ENCODE results near the gene LSM10.
A peak's percentile ranks its signal among the peaks of the same experiment; 100 is the strongest.

The LSM10 gene

DNA sequence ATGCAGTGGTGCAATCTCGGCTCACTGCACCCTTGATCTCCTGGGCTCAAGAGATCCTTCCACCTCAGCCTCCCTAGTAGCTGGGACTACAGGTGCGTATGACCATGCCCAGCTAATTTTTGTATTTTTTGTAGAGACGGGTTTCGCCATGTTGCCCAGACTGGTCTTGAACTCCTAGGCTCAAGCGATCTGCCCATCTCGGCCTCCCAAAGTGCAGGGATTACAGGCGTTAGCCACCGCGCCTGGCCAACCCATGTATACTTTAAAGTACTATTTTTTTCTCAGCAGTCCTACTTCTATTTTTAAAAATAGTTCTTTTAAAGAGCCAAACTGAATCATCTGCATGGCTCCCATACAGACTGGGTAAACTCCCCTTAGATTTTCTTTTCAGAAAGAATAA, 15.5 kb downstream of the LSM10 start:
- no peak for DNase-seq

DNA sequence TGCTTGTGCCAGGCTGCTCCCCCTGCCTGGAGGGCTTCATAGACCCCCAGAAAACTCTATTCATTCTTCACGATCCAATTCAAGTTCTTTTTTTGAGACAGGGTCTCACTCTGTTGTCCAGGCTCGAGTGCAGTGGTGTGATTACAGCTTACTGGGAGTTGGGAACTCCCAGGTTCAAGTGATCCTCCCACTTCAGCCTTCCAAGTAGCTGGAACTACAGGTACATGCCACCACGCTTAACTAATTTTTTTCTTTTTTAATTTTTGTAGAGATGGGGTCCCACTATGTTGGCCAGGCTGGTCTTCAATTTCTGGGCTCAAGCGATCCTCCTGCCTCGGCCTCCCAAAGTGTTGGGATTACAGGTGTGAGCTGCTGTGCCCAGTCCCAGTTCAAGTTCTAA, 16.3 kb downstream of the LSM10 start:
- DNase-seq = no peak

DNA sequence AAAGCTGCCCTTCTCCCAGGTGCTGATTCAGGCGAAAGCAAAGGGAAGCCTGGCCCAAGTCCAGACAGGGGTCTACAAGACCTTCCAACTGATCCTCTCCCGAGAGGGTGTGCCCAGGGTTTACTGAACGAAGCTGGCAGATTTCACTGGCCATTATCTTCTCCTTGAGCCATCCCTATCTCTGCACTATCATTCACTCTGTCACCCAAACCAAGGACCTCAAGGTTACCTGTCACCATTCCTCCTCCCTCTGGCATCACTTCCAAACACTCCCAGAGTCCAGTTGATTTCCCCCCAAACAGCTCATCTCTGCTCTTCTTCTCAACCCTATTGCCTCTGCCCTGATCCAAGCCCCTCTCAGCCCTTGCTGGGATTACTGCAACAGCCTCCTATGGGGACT, 16.9 kb downstream of the LSM10 start:
- DNase-seq = no peak

DNA sequence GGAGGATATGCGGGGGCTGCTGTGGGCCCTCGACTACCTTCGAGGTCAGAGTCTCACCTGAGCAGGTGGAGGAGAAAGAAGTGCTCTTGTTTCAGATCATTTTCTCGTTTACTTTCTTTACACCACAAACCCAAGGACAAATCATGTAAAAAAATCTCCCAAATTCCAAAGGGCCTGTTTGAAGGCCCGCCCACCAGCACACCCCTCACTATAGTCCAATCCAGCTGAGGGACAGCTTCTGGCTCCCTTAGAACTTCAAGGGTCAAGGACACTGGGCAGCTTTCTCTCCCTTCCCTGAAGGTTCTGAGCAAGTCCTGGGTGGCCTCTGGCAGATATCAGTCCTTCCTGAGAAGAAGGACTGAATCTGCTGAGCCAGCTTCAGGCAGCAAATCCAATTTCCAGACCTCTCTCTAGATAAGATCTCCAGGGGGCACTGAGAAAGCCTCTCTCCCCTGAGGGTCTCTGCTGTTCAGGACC, 17.5 kb downstream of the LSM10 start:
- no peak for DNase-seq

DNA sequence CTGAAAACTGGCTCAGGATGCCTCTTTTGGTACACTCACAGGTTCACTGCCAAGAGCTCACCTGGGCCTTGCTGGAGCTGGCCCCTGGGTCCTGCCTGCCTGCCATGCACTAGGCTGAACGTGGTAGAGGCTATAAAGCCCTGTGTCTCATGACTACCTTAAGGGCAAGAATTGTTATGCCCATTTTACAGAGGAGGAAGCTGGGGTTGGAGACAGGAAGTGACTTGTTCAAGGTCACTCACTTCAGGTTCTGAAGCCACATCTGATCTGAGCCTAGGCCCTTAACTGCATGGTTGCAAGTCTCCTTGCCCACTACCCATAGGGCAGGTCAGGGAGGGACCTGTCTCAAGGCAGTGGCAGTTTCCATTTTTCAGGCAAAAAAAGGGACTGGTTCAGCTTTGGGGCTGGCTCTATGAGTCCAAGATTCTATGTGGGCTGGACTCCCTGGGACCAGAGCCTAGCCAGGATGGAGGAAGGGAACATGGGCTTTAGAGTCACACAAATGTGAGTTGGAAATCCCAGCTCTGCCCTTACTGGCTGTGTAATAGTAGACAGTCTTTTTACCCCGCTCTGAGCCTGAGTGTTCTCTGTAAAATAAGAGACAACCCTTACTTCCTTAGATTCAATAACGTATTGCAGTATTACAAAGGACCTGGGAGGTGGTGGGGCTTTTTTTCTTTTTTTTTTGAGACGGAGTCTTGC, 19.8 kb downstream of the LSM10 start:
- no peak for DNase-seq

DNA sequence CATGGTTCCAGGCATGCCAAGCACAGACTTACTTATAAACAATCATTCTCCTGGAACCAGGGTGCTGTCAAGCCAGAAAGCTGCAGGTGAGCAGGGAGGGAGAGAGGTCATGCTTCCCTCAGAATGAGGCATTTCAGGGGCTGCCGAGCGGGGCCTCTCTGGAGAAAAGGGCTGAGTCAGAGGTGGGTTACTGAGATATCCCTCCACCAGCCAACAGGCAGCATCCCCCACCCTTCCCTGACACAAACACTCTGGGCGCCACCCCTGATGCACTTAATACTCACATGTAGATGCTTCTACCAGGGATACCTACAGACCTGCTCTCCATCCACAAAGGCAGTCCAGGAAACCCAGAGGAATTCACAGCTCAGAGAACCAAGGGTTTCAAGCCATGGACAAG, 25.1 kb downstream of the LSM10 start:
- no peak for DNase-seq

DNA sequence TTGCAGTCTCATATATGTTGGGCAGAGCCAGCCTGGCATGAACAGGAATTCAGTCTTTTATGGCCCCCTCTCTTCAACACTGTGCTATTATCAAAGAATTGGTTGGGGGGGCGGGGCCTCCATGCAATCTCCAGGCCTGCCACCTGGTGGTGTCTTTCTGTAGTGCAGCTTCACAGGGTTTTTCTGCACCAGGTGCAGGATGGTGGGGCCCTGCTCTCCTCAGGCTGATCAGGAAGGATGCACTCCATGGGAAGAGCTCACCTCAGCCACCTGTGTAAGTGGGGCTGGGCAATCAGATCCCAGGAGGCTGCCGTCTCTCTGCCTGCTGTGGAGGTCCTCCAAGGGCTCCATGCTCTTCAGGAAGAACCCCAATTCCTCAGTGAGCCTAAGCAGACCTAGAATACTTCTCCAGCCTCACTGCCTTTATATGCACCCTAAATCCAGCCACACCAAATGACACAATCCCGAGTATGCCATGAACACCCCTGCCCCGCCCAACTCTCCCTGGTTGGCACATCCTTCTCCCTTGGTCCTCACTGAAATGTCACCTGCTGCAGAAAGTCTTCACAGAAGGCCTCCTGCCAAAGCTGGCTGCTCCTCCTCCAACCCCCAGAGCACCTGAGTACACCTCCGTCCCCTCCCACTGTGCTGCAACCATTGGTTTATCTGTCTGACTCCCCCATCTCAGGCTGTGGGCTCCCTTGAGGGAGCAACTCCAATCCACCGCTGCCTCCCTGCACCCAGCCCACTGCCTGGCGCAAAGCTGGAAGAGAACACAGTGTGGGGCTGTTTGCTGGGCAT, 28.4 kb downstream of the LSM10 start:
- peak; percentile 68 to 80 for DNase-seq

DNA sequence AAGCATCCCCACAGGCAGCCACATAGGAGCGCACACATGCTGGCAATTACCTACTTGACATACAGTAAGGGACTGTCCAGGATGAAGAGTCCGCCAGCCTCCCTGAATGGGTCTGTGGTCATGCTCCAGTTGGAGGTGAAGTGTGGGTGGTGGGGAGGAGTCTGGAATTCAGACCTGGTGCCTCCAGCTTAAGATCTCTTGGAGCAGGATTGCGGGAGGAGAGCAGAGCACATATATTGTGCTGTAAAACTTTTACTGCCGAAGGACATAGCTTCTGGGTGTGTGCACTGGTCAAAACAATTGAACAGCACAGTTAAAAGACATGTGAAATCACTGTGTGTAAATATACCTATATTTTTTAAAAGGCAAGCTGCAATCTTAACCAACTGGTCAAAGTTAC, 29.9 kb downstream of the LSM10 start:
- no peak for DNase-seq

DNA sequence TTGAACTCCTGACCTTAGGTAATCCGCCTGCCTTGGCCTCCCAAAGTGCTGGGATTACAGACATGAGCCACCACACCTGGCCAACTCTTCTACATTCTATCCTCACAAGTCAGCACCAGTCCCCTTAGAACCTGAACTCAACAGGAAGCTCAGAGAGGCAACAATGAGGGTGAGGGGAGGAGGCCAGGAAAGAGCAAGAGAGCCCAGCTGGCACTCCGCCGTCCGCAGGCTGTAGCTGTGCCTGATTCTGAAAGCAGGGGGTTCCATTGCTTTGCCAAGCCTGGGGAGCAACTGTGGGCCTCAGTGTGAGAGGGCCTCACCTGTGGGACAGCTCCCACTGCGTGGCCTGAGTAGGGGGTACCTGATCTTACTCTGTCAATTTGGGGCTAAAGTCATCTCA, 30.6 kb downstream of the LSM10 start:
- DNase-seq = peak in 1 of 2 experiments; percentile 20

DNA sequence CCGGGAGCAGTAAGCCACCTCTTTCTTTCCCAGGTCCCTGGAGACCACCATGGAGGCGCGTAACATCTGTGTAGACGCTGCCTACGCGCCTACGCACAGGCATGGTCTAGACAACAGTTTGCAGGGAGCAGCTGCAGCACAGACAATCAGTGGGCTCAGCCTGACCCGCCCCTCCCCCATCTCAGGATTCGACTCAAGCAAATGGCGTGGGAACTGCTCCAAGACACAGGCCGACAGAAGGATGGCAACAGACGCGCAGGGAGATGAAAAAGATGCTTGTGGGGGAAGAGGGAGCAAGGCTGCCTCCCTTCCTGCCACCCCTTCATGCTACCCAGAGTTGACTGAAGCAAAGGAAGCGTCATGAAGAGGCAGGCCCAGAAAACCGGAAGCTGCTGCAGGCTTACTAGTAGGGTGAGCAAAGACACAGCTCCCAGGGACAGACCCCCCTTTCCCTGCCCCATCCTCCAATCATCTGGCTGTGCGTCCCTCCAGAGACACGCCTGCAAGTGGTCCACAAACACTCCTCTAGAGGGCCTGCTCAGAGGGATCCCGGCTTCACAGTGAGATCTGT, 31.5 kb downstream of the LSM10 start:
- peak; percentile 23 to 50 for DNase-seq

DNA sequence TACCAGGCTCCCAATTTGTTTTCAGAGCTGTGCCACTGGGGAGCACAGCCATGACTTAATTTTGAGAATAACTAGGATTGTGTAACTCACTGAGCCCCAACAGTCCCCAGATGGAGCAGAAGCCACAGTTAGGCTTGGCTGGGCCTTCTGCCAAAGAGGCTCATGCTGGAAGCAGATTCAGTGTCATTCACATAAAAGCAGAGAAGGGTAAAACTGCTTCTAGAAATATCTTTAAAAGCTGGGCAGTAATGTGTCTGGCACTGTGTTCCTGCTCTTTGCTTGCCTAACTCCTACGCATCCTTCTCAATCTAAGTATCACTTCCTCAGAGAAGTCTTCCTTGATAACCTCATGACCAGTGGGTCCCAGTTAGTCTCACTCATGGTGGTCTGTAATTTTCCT, 32.3 kb downstream of the LSM10 start:
- DNase-seq = no peak

DNA sequence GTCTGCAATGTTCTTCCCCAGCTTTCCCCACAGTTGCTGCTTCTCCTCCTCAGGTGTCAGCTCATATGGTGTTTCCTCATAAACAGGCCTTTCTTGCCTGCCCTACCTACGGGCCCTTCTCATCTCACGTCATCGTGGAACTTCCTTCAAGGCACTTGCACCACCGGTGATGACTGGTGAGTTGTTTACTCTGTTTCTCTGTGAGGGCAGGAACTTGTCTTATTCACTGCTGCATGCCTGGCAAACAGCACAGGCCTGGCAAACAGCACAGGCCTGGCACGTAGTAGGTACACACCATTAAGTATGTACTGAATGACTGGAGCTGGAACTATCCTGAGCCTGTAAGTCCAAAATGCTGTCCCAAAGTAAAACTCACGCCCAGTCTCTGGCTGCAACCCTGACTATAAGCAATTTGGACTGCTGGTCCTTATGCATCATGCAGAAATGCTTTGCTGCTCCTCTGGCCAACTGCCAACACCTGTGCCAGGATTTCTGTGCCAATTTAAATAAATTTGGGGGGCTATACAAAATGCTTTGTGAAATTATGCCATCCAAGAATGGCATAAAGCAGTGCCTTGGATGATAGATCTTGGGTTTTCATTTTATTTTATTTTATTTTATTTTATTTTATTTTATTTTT, 37.7 kb downstream of the LSM10 start:
- DNase-seq = peak in 1 of 2 experiments; percentile 28

DNA sequence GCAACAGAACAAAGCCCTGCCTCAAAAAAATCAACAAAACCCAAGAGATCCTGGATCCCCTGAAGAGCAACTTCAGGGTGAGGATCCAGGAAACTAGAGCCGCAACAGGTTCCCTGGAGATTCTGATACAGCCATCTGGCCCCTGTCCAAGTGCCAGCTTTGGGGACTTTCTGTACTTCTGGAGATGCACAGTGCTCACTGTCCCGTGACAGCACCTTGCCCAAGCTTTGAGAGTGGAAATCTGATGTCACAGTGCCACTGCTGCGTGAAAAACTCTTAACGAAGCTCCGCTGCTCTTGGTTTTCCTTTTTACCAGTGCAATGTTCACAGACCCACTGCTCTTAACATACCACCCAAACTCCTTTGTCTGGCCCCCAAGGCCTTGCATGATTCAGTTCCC, 38.3 kb downstream of the LSM10 start:
- DNase-seq = no peak

DNA sequence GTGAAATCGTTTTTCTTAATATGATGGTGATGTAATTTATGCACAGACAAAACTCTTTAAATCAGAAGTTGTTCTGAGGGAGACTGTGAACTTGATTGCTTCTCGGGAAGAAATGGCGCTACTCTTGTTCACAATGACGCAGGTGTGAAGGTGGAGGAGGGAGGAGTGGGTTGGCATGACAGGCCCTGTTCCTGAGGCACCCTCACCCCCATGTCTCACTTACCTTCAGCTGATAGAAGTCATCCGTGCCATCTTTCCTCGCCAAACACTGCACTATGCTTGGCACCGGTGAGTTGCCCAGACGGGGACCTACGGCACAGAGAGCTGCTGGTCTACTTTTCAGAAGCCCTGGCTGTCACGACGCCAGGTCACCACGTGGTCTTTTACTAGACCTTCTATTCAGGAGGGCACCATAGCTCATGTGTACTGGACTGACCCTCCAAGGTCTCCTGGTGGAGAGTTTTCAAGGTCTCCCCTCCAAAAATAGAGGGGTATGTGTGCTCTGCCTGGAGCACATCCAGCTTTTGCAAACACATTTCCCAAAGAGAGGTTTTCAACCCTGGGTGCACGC, 39.1 kb downstream of the LSM10 start:
- no peak for DNase-seq

DNA sequence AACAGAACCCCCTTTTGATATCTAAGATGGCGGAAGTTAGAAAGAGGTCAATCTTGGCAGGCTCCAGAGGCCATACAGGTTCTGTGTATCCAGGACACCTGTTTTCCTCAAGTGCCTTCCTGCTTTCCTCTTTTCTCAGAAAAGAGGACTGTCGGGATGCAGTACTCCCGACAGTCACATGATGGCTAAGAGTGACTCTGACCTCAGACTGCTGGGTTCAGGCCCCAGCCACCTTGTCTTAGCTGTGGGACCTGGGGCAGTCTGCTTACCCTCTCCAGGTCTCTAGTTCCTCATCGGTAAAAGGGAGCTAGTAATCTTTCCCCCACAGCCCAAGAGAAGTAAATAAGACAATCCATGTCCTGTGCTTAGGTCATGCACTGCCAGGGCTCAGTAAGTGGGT, 41.9 kb downstream of the LSM10 start:
- DNase-seq = no peak

DNA sequence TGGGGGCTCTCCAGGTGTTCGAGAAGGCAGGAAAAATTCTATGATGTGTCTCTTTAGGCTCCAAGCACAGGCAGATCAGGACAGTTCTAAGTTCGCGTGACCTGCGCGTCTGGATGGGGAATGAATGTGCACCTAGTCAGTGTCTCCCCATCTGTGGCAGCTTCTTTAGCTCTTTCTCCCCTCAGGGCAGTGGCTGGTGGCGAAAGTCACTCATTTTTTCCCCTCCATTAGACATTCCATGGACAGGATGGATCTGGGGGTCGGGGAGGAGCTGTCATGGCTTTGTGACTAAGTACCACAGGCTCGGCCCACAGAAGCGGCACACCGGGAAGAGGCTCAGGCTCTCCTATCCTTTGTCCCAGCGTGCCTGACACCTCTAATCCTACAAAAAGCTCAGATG, 43.2 kb downstream of the LSM10 start:
- no peak for DNase-seq

DNA sequence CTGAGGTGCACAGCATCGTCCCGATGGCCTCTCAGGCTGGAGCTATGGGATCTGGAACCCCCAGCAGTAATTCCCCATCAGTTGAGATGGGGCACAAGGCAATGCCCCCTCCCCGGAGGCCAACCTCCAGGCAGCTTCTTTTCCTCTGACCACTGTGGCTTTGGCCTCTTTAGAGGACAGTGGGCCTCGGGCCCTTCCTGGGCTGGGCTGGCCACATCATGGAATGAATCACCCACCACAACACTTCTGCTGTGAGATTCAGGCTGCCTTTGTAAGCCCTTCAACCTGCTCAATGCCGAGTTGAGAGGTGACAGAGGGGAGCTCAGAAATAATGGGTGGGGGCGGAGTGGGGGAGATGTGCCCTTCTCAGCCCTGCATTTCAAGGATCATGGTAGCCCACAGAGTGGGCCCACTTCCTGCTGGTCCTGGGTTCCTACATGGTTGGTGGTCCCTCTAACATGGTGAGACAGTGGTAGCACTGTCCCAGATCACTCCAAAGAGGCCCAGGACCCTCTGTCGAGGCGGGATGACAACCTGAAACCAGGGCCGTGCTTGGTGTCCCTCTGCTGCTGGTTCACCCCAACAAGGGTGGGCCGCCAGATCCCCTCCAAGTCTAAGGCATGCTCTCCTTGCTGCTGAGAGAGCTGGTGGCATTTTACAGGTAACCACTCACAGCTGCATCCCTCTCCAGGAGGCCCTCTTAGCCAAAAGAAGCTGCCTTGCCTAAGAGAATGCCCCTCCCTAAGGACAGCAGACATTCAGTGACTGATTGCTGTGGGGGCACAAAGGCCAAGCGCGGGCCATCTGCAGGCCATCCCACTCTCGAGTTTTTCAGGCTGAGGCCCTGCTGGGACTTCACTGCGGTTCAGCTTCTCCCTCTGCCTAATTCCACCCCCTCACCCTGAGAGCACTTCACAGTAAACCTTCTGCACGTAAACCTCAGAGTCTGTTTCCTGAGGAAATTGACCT, 44.5 kb downstream of the LSM10 start:
- DNase-seq = no peak

DNA sequence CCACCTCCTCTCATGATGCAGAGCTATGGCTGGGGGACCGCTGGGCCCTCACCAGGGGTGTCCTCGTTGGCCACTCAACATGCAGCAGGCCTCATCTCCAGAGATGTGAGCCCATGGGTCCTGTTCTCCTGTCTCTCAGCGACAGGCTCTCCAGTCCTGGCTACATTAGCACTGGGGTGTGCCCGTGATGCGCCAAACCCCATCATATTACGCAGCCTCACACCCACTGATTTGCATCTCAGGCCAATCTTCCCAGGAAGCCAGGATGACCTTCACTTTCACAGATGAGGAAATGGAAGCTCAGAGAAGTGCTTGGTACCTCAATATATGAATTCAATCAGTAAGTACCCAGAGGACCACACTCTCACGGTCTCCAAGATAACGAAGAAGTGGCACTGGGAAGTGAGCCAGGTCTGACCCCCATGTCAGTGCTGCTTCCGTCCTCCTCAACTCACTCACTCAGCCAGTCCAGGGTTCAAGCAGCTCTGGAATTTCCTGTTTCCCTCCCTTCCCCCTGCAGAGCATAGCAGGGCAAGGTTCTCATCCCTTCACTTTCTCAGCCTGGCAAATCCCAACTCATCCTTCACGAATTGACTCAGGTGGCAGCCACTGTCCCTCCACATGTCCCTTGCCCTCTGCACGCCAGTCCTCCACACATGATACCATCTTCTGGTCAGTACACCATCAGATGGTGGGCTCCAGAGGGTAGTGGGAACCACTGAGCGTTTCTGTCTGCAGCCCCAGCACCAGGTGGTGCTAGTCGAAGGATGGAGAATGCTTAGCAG, 45.4 kb downstream of the LSM10 start:
- no peak for DNase-seq

DNA sequence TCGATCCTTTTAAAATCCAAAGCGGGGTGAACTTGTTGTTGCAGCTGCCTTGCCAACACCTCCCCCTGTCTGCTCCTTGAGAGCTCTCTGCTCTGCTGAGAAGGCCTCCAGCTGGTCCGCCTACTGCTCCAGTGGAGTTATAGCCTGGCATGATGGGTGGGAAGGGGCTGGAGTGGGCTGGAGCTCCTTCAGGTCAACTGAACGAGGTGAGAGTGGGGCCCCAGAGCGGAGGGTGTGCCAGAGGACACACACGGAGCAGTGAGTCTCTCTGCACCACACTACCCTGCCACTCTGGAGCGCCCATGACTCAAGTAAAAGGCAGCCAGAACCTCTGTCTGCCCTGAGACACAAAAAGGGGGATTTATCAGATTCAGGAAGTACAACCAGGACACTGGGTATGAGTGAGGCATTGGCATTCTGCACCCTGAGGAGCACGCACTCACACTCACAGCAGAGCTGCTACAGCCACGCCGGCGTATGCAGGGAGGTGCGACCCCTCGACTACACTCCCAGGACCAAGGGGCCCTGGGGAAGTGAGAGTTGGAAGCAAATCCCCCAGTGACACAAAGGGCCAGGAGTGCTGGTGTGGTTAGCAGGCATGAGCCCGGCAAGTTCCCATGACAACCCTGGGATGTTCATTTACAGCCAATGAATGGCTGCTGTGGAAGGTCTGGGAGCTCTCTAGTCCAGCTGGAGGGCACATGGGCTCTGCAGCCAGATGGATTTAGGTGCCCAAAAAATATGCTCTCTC, 46.3 kb downstream of the LSM10 start:
- no peak for DNase-seq

DNA sequence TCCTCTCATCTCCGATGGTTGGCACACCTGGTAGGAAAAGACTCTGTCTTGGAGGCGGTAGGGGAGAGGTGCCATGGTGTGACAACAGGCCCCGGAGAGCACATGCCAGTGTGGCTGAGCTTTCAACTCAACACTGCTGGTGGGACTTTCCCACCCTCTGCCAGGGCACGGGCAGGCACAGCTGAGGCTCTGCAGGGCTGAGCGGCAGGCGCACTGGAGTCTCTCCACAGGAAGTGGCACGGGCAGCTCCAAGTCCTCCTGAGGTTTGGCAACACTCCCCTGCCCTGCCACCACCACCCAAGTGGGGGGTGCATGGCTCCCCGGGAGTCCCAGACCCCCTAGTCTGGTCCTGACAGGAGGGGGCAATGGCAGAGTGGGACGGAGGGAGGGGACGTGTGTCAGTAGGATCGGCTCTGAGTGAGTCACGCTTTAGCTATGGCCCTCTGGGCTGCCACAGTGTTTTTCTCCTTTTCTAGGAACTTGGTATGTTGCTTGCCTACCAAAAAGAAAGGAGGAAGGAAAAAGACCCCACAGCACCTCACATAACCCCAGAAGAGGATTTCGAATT, 47.0 kb downstream of the LSM10 start:
- peak; percentile 40 to 67 for DNase-seq

All from stimulated activated CD4-positive, alpha-beta T cell treated with anti-CD3 and anti-CD28 coated beads, Interleukin-4, amount 100 ng/mL, for 4 hours (primary cell).